NCI-H446 treated with DMSO at 0.1 percent for 48 hours (cell line): ENCODE results near the gene MYH14.

Experiments
- DNase-seq: peaks from one replicate; lab custom pipeline; 2025; lab: John Stamatoyannopoulos, UW

MYH14 gene

GRCh38 chr19:50203281-50204080 is at the start of gene MYH14:
TSS of gene MYH14 (plus strand) at chr19:50203622. CDS start at chr19:50210366, 6,744 bp downstream.
- peak; percentile 83 for DNase-seq

DNA sequence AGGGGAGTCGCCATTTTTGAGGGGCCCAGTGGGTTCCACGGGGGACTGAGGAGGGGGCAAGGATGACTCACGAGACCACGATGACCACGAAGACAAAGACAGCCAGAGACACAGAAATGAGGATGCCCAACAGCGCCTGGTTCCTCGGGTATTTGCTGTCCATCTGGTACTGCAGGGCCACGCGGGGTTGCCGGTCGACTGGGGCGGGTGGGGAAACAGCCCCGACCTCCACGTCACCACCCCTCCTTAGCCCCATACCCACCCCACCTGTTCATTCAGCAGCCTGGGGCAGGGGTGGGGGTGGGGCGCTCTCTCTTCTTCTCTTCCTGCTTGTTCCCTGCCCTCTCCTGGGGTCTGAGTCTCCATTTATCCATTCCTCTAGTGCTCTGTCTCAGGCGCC is 48.9 kb upstream of the MYH14 start:
- no peak for DNase-seq

- DNase-seq, result no peak
These were observed 47.8 kb upstream of the MYH14 start for GRCh38 chr19:50155520-50156109.

DNA sequence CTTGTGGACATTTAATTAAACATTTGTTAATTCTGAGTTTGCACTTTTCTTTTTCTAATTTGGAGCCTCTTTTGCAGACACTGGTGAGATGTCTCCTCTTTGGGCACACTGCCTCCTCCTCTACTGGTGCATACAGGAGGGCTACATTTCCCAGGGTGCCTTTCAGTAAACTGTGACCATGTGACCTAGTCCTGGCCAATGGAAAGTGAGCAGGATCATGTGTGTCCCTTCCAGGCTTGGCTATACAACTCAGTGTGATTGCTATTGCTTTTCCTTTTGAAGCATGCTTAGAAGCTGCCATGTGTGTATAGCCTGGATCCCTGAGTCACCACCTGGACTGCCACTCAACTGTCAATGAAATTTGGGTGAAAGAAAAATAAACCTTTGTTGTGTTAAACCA is 44.8 kb upstream of the MYH14 start:
- no peak for DNase-seq

DNA sequence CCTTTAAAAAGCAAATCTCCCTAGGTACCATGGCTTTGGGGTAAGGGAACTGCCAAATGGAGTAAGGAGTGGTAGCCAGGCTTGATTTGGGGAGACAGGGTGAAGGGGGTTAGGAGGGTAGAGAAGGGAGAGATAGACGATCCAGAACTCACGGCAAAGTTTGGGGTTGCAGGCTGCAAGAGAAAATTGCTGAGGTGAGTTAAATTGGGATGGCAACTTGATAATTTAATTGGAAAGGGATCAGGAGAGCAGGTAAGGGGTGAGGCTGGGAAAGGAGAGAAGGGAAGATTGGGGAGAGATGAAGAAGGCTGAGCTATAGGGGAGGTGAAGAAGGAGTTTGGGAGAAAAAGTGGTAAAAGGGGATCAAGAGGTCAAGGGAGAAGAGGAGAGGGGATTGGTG is 44.3 kb upstream of the MYH14 start:
- DNase-seq, result no peak

DNA sequence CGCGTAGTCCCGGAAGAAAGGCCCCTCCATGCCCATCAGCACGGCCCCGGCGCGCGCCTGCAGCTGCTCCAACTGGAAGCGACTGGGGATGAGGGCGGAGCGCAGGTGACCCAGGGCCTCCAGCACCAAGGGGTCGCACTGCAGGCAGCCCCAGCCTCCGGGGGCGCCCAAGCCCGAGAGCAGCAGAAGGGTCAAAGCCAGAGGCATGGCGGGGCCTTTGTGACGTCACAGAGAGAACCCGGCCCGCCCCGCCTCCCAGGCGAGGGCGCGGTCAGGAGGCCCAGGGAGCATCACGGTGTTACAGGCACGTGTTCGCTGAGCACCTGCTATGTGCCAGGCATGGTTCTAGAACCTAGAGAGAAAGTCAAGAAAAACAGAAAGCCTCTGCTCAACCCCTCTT is 40.4 kb upstream of the MYH14 start, which contains the start of gene IZUMO2:
IZUMO2 (minus strand) TSS at position 294 of the 400 bp plus-strand sequence; CDS start at position 207, 87 bp downstream.
- DNase-seq, result no peak

DNA sequence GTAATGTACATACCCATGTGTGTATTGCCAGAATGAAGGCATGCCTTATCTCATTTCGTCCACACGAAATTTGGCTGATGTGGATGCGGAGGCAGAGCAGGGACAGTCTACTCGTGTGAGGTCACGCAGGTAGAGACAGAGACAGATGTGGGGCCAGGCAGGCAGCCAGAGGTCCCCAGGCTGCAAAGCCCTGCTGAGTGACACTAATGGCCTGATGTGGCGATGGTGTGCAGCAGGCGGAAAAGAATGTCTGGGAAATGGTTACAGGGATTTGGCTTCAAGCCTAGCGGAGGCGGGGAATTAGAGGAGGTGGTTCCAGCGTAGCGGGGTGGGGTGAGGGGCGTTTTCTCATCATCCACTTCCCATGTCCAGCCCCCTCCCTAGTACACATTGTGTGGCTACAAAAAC is 36.1 kb upstream of the MYH14 start:
- DNase-seq, result peak; percentile 12

DNA sequence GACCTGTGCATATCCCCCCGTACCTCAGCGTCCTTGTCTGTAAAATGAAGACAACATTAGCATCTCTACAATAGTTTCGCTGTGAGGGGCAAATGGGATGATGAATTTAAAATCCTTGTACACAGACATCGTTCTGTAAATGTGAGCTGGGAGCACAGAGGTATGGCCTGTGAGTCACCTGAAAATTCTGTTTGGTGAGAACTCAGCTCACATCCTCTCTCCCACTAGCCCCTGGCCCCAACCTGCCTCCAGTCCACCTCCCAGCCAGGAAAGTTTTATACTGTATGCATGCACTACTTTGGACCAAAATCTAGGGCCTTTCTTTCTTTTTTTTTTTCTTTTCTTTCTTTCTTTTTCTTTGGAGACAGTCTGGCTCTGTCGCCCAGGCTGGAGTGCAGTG is 31.7 kb upstream of the MYH14 start:
- no peak for DNase-seq

- DNase-seq, result no peak
These were observed 30.7 kb upstream of the MYH14 start for GRCh38 chr19:50172726-50173125.

GRCh38 chr19:50173127-50173526 is 30.3 kb upstream of the MYH14 start:
- no peak for DNase-seq

- no peak for DNase-seq
These were observed 29.2 kb upstream of the MYH14 start for GRCh38 chr19:50174100-50174793.

- no peak for DNase-seq
These were observed 27.5 kb upstream of the MYH14 start for GRCh38 chr19:50175924-50176323.

GRCh38 chr19:50176775-50177174 is 26.6 kb upstream of the MYH14 start:
- DNase-seq, result no peak

DNA sequence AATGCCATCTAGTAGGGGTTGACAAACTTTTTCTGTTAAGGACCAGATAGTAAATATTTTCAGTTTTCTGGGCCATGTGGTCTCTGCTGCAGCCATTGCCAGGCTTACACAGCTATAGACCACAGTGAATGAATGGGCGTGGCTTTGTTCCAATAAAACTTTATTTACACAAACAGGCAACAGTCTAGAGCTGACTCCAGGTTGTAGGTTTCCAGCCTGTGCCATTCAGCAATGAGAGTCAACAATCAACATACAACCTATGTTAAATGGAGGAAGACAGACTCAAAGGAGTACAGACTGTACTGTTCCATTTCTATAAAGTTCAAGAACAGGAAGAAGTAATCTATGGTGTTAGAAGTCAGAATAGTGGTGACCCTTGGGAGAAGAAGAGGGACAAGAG is 25.1 kb upstream of the MYH14 start:
- no peak for DNase-seq

DNA sequence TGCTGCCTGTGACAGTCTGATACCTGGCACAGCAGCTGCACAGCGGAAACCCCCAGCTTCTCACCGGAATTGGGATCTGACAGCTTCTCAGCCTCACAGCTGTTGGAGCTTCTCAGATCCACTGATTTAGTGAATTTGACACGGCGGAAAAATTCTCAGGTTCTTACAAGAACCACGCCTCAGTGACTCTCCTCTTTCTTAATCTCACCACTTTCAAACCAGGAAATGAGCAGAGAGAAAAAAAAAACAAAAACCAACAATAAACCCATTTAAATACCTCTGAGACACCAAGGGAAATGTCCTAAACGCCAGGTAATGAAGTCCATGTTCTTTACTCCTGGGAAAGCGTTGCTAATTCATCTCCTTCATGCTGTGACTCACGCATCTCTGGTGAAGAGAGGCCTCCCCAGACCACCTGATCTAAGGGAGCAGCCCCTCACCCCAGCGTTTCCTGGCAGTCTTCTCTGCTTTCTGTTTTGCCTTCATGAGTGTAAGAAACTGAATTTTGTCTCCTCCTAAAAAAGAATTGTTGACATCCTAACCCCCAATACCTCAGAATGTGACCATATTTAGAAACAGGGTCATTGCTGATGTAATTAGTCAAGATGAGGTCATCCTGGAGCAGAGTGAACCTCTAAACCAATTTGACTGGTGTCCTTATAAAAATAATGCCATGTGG is 24.4 kb upstream of the MYH14 start:
- DNase-seq, result no peak

GRCh38 chr19:50181121-50181520 is 22.3 kb upstream of the MYH14 start:
- no peak for DNase-seq

- DNase-seq, result no peak
These were observed 19.2 kb upstream of the MYH14 start for GRCh38 chr19:50184196-50184595.

DNA sequence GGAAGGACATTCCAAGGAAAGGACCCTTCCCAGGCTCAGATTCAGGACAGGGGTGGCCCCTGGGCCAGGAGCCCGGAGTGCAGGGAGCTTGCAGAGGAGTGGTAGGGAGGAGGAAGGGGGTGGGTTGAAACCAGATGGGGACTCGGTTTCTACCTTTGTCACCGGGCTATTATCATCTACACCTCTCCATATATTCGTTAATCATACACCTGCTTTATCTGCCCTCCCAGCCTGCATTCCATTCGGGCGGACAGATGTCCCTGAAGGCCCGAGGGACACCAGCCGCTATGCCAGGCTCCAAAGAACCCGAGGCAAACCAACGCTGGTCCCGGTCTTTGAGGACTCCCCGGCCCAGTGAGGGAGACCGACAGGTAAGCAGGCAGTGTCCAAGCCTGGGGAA is 15.5 kb upstream of the MYH14 start:
- no peak for DNase-seq

DNA sequence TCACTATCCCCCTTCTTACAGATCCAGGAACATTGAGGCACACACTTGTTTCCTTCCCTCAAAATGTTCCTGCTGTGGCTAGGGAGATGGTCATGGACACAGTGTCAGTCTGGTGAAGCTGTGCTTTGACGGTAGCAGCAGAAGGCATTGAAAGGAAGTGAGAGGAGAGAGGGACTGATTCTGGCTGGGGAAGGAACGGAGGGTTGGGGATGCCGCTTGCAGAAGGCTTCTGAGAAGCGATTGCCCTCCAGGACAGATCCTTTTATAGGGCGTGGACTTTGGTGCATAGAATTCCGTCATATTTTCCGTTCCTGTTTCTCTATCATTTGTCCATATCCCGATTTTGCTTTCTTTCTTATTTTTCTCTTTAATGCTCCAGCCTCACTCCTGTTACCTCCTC is 14.1 kb upstream of the MYH14 start:
- no peak for DNase-seq

DNA sequence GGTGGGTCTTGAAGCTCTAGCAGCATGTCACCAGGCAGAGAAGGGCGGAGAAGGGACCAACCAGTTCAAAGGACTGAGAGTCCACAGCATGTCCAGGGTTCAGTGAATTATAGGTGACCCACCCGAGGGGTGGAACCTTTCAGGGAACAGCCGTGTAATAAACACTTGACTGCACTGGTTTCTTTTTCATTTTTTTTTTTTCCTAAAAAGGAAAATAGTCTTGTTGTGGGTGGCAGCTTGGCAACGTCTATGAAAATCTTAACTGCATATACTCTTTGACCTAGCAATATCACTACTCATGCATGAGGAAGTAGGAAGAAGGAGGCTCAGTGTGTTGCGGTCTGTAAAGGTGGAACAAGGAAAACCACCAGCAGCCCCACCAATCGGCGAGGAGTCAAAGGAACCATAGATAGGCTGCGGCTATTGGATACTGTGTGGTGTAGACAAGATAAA is 13.0 kb upstream of the MYH14 start:
- no peak for DNase-seq

GRCh38 chr19:50191216-50191615 is 12.2 kb upstream of the MYH14 start:
- DNase-seq, result no peak

DNA sequence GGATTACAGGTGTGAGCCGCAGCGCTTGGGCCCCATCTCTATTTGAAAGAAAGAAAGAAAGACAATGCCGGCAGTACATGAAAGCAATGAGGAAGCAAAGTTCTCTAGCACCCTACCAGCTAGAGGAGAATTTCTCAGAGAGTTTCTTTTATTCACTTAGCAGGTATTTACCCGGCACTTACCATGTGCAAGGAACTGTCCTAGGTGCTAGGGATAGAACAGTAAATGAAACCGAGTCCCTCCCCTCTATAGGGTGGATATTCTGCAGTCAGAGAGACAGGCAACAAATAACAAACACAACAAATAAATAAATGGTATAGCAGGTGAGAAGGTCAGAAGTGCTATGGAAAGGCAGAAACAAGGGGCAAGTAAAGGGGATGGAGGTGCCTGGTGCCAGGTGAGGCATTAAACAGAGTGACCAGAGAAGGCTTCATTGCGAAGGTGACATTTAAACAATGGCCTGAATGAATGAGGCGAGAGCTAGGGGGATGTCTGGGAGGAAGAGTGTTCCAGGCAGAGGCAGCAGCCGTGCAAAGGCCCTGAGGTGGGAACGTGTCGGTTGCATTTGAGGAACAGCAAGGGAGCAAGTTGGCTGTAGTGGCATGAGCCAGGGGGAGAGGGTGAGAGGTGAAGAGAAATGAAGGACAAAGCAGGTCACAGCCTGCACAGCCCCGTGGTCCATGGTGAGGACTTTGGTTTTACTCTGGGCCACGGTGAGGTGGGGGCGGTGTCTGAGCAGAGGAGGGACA is 10.8 kb upstream of the MYH14 start:
- DNase-seq, result no peak
